ENCODE measurements around the gene TSPAN9. TPM values are rescaled to one million over a fixed set of nuclear protein-coding genes. Genes with fewer than 3 reads are reported as not detected.
A peak's percentile ranks its signal among the peaks of the same experiment; 100 is the strongest.

TSPAN9 gene
- total RNA-seq, 3 donors from 2014 or later = 16.8 to 44.9 (median 36.9) TPM

- Histone ChIP-seq H3K36me3 (no peaks in the 10 kb centered on the region), H3K27ac (peak overlapping the region; percentile 69 to 70), H3K4me1 (peaks cover 12 to 32% of the 10 kb centered on the region in 2 donors), H3K27me3 (no peaks in the 10 kb centered on the region), H3K9me3 (no peaks in the 10 kb centered on the region), H3K4me3 (no peak overlapping the region)
- DNase-seq (ENCODE audit: low spot score in 2 of 2) = peak in 1 of 2 donors; percentile 51
- TF ChIP-seq POLR2A (IDR thresholded peaks at IDR 0.05) (no peak), POLR2AphosphoS5 (IDR thresholded peaks at IDR 0.05) (peak in 2 of 3 donors; percentile 29 to 50), CTCF (IDR thresholded peaks at IDR 0.05) (peak in 1 of 3 donors; percentile 8)
- intact Hi-C loops (cut with DNase I; ENCODE audit: low total_unique reads) = loop anchor here (5.0 kb wide), 1 partner anchor 41 kb away; no protein-coding TSS in a partner anchor
These were observed 45.9 kb downstream of the TSPAN9 start for GRCh38 chr12:3122841-3123678.

- H3K36me3 ChIP-seq = no peaks in the 10 kb centered on the region
- peaks cover 9 to 29% of the 10 kb centered on the region in 2 donors for H3K4me1 ChIP-seq
- H3K27ac ChIP-seq = peak overlapping the region; percentile 67 to 70
- no peak overlapping the region for H3K4me3 ChIP-seq
- intact Hi-C loops (cut with DNase I; ENCODE audit: low total_unique reads) = loop anchor here (5.0 kb wide), 1 partner anchor 41 kb away; no protein-coding TSS in a partner anchor
- no peak for TF ChIP-seq POLR2A (IDR thresholded peaks at IDR 0.05)
- no peak for TF ChIP-seq CTCF (IDR thresholded peaks at IDR 0.05)
- no peak for TF ChIP-seq POLR2AphosphoS5 (IDR thresholded peaks at IDR 0.05)
- no peaks in the 10 kb centered on the region for H3K27me3 ChIP-seq
- no peak for DNase-seq (ENCODE audit: low spot score in 2 of 2)
- H3K9me3 ChIP-seq = no peaks in the 10 kb centered on the region
These were observed 46.5 kb downstream of the TSPAN9 start for GRCh38 chr12:3123729-3124128.

GRCh38 chr12:3124917-3125316 lies 47.7 kb downstream of the TSPAN9 start:
- intact Hi-C loops (cut with DNase I; ENCODE audit: low total_unique reads) = loop anchor here (5.0 kb wide), 1 partner anchor 43 kb away; no protein-coding TSS in a partner anchor
- no peaks in the 10 kb centered on the region for H3K36me3 ChIP-seq
- no peak for TF ChIP-seq POLR2AphosphoS5 (IDR thresholded peaks at IDR 0.05)
- no peak for TF ChIP-seq CTCF (IDR thresholded peaks at IDR 0.05)
- no peak for TF ChIP-seq POLR2A (IDR thresholded peaks at IDR 0.05)
- H3K4me3 ChIP-seq = no peak overlapping the region
- H3K4me1 ChIP-seq = peaks cover 7 to 18% of the 10 kb centered on the region in 2 donors
- DNase-seq (ENCODE audit: low spot score in 2 of 2) = no peak
- no peaks in the 10 kb centered on the region for H3K27me3 ChIP-seq
- H3K27ac ChIP-seq = no peak overlapping the region
- H3K9me3 ChIP-seq = no peaks in the 10 kb centered on the region

GRCh38 chr12:3125674-3126073 lies 48.5 kb downstream of the TSPAN9 start:
- intact Hi-C loops (cut with DNase I; ENCODE audit: low total_unique reads) = no loop called here
- no peak for DNase-seq (ENCODE audit: low spot score in 2 of 2)
- Histone ChIP-seq H3K27ac (peak overlapping the region in 1 of 2 donors; percentile 16), H3K4me1 (peaks cover 7 to 14% of the 10 kb centered on the region in 2 donors), H3K36me3 (no peaks in the 10 kb centered on the region), H3K9me3 (no peaks in the 10 kb centered on the region), H3K4me3 (no peak overlapping the region), H3K27me3 (no peaks in the 10 kb centered on the region)
- no peak for TF ChIP-seq POLR2A (IDR thresholded peaks at IDR 0.05)
- TF ChIP-seq POLR2AphosphoS5 (IDR thresholded peaks at IDR 0.05) = no peak

- Histone ChIP-seq H3K9me3 (no peaks in the 10 kb centered on the region), H3K27me3 (no peaks in the 10 kb centered on the region), H3K4me3 (no peak overlapping the region), H3K27ac (no peak overlapping the region), H3K4me1 (peaks cover 5 to 7% of the 10 kb centered on the region in 2 donors), H3K36me3 (no peaks in the 10 kb centered on the region)
- TF ChIP-seq CTCF (IDR thresholded peaks at IDR 0.05) = no peak
- no peak for TF ChIP-seq POLR2A (IDR thresholded peaks at IDR 0.05)
- no peak for TF ChIP-seq POLR2AphosphoS5 (IDR thresholded peaks at IDR 0.05)
- no peak for DNase-seq (ENCODE audit: low spot score in 2 of 2)
- intact Hi-C loops (cut with DNase I; ENCODE audit: low total_unique reads) = no loop called here
These were observed 50.7 kb downstream of the TSPAN9 start for GRCh38 chr12:3127832-3128231.
